Cardiac fibroblast (primary cell): ENCODE measurements around the gene CDH23.

Experiments
- DNase-seq, 2 donors: peaks; one replicate each; pipeline versions ENCODE4 v3.0.0 to v3.0.0-alpha.2; 2010; ENCODE audit warnings: low read depth in 2 of 2
- H3K4me3 ChIP-seq, 2 donors: replicated peaks in 1 of 2; 1 replicate in 1 of 2; 2 replicates in 1 of 2; pipeline ENCODE4 v1.5.1; 2011; ENCODE audit warnings: low read depth in 2 of 2, low read length in 2 of 2, mild to moderate bottlenecking in 2 of 2, moderate library complexity in 1 of 2
- CTCF ChIP-seq: IDR thresholded peaks from one replicate; pipeline ENCODE4 v1.5.1; 2011; ENCODE audit warnings: low read depth, mild to moderate bottlenecking, low read length, inconsistent platforms

The CDH23 gene

GRCh38 chr10:71708897-71709882 lies 312.5 kb downstream of the CDH23 start:
- TF ChIP-seq CTCF: no peak
- no peak for DNase-seq
- H3K4me3 ChIP-seq: no peak overlapping the region

GRCh38 chr10:71710519-71710918 lies 313.8 kb downstream of the CDH23 start:
- no peak for DNase-seq
- H3K4me3 ChIP-seq: no peak overlapping the region
- no peak for TF ChIP-seq CTCF

- DNase-seq: no peak
- no peak overlapping the region for H3K4me3 ChIP-seq
- no peak for TF ChIP-seq CTCF
These were observed 314.4 kb downstream of the CDH23 start for GRCh38 chr10:71711052-71711623.

- H3K4me3 ChIP-seq: no peak overlapping the region
- TF ChIP-seq CTCF: no peak
- DNase-seq: no peak
These were observed 315.4 kb downstream of the CDH23 start for GRCh38 chr10:71712170-71712569.

GRCh38 chr10:71712572-71713134 lies 315.9 kb downstream of the CDH23 start:
- no peak for DNase-seq
- H3K4me3 ChIP-seq: no peak overlapping the region
- TF ChIP-seq CTCF: no peak

DNA sequence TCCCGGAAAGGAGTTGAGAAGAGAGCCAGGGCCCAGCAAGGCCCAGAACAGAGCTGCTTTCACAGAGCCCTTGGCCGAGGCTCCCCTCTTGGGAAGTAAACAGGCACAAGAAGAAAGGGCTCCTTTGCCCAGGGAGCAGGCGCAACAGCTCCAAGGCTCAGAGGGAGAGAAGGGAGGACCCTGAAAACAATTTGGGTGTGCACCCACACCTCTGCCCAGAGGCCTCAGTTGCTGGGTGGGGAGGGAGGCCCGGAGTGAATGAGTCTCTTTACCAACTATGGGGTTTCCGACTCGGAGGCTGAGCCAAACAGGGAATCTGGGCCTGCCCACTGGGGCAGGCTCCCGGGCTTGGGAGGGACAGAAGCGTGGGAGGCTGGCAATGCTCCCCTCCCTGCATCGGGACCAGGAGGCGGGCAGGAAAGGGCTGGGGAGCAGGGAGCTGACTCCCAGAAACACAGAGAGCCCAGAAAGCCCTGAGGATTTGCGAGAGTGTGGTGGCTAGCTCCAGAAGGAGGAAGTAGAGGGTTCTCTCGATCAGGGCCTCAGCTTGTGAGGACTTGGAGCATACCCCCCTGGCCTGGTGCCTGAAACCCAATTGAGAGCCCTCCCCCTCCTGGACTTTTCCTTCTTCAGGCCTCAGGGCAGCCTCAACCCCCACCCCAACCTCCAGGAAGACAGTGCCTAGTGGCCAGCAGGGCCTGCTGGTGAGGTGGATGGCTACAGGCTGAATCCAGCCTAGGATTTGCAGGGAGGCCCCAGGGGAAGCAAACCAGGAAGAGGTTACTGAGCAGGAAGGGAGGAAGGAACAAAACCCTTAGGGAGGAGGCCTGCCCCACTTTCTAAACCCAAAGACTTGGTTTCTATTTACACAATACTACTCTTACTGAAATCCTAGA lies 316.7 kb downstream of the CDH23 start:
- DNase-seq: peak; percentile 87 to 97
- no peak overlapping the region for H3K4me3 ChIP-seq
- peak; percentile 31 for TF ChIP-seq CTCF
